GM21786 (cell line): ENCODE results near the gene VPS37B.
"Not testable (repeated sequence)": the region's sequence is repeated elsewhere in the genome, so short reads cannot be mapped to it uniquely, and the experiment has no call there.

ENCODE experiments used
- ATAC-seq: cut with Tn5 transposase; IDR thresholded peaks from one replicate; pipeline ENCODE4 v1.9.1; 2021; ENCODE audit not compliant: unreplicated experiment

Gene VPS37B

DNA sequence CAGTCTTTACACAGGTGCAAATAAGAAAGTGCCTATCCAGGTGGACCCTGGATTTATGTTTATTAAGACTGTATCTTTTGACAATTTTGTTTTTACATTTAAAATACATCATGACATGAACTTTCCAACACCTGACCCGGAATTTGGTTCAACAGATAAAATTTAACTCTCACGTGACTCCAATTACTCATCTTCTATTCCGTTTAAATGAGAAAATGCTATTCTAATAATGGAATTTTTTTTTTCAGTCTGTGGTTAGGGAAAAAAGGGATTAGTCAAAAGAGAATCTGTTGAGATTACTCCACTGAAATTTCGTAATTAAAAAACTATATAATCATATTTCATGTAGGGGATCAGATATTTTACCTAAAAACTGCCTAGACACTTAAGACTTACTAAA, 11.1 kb downstream of the VPS37B start:
- no peak for ATAC-seq

DNA sequence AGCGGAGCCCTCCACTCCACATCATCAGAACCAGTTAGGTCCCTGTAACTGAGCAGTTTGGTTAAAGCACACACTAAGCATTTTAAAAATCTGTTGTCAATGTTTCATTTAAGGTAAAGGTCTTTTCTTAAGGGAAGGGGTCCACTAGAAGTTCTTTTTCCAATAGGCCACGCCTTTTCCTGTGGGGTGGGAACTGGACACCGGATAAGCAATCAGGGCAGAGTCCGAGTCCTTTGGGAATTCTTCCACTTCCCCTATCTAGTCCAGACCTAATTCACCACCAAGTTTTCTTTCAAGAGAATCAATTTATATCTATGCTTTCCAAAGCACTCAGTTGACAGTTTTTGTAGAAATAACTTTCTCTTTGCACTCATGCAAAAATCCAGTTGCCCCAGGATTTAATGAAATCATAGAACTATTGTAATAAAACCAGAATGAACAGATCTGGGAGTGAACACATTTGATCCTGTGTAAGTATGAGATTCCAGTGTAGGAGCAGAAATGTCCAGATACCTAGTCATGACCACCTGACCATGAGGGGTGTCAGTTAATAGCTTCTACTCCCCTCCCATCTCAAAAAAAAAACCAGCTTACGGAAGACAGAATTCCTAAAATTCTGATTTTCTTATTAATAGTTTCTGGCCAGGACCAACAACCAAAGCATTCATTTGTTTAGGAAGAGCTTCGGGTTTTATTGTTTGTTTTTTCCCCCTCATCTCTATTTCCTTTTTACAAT, 11.7 kb downstream of the VPS37B start:
- ATAC-seq: no peak

DNA sequence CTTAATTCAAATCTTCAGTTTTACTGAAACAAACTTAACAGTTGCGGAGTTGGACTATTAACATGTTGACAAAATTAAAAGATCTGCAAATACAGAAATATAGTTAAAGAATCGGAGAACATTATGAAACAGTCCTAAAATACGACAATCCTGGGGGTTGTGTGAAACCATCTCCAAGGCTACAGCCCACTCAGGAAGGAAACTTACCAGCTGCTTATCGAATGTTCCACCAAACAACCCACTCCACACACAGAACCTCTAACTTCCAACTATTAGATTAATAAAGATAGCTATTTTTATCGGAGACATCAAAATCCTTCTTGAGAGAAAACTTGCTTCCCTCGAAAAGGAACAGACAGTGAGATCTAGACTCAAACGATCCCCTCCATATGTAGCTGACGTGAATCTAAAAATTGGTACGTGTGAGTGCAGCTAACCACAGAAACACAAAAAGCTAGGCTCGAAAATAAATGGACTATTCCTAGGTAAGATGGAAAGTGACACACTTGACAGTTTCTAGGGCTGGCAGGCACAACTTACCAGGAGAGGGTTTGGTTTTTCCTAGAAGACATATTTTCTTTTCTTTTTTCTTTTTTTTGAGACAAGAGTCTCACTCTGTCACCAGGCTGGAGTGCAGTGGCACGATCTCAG, 12.9 kb downstream of the VPS37B start:
- no peak for ATAC-seq

DNA sequence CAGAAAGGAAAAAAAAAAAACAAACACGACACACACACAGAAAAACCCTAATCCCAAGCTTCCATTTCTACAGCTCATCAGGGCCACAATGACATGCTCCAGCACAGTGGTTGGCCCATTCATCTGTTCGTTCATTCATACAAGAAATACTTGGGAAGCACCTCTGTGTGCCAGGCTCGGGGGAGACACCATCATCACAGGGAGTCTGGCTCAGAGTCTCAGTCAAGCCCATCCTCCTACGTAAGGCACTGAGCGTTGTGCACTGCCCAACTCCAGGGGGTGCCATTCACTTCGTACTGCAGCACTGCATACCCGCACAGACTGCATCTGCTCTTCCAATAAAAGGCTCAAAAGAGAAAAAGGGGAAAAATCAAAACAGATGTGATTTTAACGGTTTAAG, 15.3 kb downstream of the VPS37B start:
- ATAC-seq: no peak

DNA sequence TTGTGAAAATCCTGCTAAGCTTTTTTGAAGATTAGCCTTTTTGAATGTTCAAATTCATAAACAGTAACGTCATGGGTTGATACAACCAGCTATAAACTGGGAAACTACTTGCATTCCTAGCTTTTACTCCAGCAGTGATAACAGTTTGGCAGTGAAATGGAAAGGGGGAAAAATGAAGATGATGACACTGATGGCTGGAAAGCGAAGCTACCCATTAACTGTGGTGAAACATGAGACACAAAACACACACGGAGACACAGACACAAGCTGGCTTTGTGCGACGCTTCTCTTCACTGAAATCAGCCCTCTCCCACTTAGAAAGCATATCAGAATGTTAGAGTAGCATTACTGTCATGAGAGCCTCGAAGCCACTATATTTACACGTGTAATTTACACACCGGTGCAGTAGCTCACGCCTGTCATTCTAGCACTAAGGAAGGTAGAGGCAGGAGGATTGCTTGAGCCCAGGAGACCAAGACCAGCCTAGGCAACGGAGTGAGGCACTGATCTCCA, 15.7 kb downstream of the VPS37B start:
- ATAC-seq: no peak

DNA sequence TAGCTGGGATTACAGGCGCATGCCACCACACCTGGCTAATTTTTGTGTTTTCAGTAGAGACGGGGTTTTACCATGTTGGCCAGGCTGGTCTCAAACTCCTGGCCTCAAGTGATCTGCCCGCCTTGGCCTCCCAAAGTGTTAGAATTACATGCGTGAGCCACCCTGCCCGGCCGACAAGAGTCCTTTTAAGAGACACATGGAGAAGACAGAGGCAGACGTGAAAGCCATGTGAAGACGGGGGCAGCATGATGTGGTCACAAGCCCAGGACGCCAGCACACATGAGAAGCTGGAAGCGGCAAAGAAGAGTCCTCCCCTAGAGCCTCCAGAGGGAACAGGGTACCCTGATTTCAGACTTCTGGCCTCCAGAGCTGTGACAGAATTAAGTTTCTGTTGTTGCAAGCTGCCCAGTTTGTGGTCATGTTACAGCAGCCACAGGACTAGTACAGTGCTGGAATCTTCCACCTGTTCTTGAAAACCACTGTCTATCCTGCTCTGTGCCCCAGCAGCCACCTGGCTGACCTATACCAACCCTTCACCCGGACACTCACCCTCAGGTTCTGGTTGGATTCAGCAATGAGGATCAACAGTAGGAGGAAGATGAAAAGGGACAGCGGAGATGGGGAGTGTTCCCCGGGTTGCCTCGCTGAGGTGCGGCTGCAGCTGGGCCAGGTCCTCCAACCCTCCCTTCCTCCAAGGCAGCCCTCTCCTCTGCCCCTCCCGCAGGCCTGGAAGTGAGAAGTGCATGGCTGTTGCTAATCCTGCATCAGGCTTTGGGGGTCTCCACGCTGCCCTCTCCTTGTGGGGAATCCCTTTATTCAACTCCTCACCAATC, 16.9 kb downstream of the VPS37B start:
- ATAC-seq: no peak

DNA sequence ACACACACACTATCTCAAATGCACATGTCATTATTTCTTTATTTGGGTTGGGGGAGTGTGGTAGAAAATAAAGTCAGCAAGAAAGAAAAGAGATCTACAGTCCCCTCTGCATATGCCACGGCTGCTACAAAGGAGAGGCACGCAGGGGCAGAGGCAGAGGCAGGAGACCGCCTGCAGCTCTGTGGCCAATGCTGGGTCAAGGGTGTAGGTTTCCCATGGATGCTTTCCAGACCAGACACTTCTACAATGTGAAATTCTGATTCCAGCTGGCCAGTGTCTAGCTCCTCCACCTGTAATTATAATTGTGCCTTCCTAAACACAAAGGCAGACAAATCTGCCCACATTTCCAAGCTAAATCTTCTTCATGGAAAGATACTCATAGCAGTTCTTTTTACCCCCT, 19.2 kb downstream of the VPS37B start:
- ATAC-seq: no peak

DNA sequence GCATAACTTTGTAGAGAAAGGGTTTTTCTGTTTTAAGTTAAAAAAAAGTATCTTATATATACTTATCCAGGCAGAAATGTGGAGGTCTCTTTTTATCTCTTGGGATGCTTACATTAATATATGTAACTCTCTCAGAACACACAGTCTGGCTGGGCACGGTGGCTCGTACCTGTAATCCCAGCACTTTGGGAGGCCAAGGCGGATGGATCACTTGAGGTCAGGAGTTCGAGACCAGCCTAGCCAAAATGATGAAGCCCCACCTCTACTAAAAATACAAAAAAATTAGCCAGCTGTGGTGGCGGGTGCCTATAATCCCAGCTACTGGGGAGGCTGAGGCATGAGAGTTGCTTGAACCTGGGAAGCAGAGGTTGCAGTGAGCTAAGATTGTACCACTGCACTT, 19.6 kb downstream of the VPS37B start:
- ATAC-seq: not testable (repeated sequence)

DNA sequence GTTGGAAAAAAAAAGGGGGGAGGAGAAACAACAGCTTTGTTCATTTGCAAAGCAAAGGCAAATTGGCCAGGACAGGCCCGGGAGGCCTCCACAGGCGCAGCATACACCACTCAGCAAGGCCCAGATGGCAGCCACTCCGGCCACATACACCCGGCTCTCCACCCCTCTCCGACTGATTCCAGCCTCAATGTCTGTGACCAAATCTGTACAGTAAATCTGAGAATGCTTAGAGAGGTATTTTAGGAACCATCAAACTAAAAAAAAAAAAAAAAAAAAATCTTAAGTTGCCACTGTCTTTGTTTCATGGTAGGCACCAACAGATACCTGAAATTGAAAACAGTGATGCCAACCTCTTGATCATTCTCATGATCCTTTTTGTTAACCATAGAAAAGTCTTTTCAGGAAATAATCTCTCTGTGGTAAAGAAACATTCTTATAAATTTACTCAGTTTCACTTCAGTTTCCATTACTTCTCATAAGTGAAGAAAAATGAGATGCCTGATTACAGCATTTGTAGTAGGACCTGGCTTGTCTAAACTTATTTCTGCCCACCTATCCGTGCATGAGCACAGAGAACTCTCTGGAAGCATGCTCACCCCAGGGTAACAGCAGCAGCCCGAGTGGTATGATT, 20.2 kb downstream of the VPS37B start:
- peak; percentile 60 for ATAC-seq

DNA sequence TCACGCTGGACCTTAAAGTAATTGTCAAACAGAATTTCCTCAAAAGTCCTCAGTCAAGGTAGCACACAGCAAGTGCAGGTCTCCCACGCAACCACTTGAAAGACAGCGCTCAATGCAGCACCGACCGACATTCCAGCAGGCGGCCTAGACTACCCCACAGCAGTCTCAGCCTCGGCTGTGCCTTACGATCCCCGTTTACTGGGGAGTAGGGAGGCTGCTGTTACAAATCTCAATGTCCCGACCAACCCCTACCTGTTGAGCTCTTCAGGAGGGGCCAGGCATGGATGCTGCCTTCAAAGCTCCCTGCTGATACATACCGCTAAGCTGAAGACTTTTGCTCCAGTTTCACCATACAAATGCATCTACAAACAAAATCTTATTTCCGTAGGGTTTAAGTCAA, 21.8 kb downstream of the VPS37B start:
- ATAC-seq: no peak

DNA sequence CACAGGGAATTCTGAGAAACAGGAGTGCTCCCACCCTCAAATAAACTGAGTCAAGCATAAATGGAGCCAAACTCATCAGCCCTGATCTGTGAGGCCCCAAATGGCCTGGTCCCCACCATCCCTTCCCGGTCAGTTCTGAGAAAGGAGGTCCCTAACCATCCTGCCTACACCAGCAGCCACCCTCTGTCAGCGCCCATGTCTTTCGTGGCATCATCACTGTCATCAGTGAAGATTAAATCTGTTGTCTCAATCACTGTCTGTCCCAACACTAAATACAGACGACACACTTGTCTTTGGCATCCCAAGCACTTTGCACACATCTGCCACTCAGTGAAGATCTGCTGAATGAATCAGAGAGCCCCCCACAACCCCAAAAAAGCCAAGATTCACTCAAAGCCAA, 22.4 kb downstream of the VPS37B start:
- no peak for ATAC-seq

DNA sequence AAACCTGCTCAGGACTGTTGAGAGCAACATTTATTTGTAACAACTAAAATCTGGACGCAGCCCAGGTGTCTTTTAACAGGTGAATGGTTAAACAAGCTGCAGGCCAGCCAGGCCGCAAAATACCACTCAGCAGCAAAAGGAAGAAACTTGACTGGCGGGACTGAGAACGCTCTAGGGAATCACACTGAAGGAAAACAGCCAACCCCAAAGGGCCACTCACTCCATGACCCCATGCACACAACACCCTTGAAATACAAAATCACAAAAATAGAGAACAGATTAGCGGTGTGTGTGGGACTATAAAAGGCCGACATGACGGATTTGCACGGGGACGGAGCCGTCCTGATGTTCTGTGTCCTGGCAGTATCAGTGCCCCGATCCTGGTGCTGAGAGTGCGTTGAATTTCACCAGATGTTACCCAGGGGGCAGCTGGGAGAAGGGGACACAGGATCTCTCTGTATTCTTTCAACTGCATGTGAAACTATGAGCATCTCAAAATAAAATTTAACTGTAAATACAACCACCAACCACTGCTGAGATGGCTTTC, 23.0 kb downstream of the VPS37B start:
- no peak for ATAC-seq

DNA sequence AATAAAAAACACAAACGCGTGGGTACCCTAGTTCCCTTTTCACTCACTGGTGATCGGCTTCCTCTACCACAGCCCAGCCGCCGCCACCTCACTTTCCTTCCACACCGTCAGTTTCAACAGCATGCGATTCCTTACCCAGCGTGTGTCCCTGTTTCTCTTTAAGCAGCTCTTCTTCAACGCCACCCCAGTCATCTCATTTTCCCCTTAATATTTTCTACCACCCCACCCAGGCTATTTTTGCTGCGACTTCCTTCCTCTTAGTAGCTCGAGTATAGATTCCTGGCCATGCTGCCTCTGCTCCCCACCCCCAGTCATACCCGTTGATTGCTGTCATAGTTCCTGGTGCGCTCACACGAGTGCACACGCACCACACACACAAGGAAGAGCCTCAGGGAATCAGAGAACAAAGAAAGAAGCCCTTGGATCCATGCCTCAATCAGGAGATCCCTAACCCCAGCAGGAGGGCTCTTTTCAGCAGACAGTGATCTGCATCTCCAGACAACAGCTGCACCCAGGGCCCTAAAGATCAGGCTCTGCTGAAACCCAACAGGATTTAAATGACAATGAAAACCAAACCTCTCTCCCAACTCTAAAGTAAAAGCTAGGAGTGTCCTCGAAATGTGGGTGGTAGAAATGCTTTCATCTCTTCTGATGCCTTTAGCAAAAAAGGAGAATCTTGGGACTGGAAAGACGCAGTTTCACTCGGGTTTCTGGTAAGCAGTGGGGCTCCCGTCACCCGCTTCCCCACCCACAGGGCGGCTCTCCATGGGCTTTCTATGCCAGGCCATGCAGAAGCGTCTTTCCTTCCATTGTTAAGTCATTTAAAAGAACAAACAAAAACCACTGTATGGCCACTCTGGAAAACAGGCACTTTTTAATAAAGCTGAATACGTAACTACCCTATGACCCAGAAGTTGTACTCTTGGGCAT, 23.8 kb downstream of the VPS37B start:
- no peak for ATAC-seq

DNA sequence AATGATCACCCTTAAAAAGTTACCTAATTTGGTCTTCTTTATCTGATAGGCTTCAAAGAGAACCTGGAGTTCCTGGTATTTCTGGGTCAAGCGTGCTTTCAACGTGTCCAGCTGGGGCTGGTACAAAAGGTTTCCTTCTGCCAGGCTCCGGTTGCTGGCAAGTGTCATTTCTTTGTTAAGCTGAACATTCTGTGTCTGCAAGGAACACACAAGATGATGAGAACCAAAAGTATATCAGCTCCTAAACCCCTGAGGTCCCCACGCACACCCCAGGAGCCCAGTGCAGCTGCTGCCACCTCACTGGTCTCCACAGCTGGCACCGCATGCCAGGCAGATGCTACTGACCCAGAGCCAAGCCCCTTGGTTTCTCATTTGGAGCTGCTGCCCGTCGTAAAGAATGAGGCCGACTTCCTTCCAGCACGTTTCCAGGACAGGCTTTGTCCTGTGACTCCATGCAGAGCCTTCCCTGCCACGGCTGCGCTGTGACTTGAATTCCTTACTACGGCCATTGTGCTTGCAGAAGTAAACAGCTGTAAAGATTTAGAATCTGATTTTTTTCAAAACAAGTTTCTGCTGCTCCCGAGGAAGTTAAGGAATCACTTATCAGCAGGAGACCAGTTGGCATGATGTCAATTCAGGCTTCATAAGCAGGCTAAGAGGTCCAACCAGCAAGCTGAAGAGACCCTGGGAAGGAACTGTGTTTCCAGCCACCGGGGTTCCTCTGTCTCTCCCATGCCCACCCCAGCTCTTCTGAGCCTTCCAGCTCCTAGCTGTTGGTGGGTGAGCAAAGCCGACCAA, 24.9 kb downstream of the VPS37B start:
- ATAC-seq: no peak

DNA sequence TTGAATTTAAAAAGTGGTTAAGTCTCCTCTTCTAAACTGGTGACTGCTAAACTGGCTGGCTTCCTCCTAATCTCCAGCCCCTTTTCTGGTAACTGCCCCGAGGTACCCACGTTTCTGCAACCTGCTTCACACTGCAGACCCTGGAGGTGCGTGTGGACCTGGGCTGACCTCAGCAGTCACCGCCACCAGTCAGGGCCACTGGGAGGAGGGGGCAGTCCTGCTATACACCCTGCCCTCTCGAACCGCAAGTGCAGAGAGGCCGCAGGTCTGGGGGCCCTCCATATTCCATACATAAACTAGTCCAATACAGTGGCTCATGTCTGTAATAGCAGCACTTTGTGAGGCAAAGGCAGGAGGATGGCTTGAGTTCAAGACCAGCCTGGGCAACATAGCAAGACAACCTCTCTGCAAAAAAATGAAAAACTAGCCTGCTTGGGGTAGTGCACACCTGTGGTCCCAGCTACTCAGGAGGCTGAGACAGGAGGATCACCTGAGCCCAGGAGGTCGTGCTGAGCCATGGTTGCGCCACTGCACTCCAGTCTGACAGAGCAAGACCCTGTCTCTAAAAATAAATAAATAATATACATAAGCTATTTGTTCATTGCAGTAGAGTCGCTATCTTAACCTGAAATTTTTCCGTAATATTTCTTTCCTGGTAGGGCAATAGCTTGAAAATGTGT, 25.6 kb downstream of the VPS37B start:
- ATAC-seq: no peak

DNA sequence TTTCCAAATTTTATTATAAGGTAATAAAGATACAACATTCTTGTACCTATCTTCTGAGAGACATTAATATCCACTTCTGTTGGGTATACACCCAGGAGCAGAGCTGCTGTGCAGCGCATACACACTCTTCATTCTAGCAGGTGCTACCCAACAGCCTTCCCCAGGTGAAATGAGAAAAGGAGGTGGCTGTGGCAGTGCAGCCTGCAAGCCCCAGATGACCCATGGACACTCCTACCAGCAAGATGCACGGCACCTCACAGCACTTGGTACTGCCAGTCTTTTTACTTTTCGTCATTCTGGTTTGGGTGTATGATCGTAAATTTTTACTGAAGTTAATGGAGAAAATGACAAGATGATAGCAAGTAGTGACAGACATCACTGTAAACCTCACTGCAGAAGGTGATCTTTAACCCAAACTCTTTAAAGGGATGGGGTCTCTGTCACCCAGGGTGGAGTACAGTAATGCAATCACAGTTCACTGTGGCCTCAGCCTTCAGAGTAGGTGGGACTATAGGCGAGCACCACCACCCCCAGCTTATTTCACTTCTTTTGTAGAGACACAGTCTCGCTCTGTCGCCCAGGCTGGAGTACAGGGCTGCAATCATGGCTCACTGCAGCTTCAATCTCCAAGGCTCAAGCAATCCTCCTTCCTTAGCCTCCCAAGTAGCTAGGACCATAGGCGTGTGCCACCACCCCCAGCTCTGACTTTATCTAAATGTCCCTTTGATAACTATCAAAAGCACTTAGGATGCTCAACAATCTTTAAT, 26.5 kb downstream of the VPS37B start:
- ATAC-seq: no peak

DNA sequence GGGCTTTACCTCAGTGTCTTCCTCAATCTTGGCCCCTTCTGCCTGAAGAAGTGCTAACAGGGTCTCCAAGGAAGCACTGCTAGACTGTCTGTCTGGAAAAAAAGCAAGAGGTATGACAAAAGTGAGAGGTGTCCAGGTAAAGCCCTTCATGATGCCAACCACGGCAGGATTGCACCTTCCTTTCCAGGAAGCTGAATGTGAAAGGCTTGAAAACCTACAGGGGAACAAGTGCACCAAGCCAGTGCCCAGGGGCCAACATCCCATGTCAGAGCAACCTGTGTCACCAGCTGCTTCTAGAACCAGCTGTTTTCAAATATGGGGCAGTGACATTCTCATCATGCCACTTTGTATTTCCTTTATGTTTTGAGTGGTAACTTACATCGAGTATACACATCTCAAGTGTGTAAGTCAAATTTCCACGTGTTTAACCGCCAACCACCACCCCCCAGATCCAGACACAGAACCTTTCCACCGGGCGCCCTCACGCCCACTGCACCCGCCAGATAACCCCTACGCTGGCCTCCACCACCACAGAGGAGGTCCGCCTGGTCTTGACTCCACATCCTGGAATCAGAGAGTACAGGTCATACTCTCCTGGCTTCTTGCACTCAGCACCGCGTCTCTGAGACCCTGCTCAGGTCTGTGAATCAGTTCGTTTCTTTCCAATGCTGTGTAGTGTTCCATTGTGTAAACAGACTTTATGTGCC, 27.3 kb downstream of the VPS37B start:
- ATAC-seq: no peak
